Smooth muscle cell (in vitro differentiated cells): Measurements from ENCODE around the gene SEMA5A. TPM values are rescaled to one million over a fixed set of nuclear protein-coding genes. Genes with fewer than 3 reads are reported as not detected.

Experiments
- DNase-seq: peaks from one replicate; lab custom pipeline; 2025; ENCODE audit not compliant: unreplicated experiment; lab: John Stamatoyannopoulos, UW
- H2AFZ ChIP-seq: fragments of 200-600 bp; sonication (generic); 2 replicates; pipeline ENCODE4 v1.6.0; 2016; ENCODE audit warnings: antibody characterized with exemption, low read depth, mild to moderate bottlenecking
- H3F3A ChIP-seq: fragments of 200-600 bp; sonication (generic); 2 replicates; pipeline ENCODE4 v1.6.0; 2017; ENCODE audit warnings: antibody characterized with exemption, low read depth
- H3K27ac ChIP-seq: fragments of 200-600 bp; sonication (generic); 2 replicates; pipeline ENCODE4 v1.5.1; 2016; ENCODE audit warnings: low read depth, mild to moderate bottlenecking
- H3K27me3 ChIP-seq: fragments of 200-600 bp; sonication (generic); 2 replicates; pipeline ENCODE4 v1.6.1; 2016; ENCODE audit warnings: low read depth, mild to moderate bottlenecking
- H3K36me3 ChIP-seq: fragments of 200-600 bp; sonication (generic); 2 replicates; pipeline ENCODE4 v1.5.1; 2016; ENCODE audit warnings: low read depth
- H3K4me1 ChIP-seq: fragments of 200-600 bp; sonication (generic); 2 replicates; pipeline ENCODE4 v1.5.1; 2016; ENCODE audit warnings: low read depth
- H3K4me2 ChIP-seq: fragments of 200-600 bp; sonication (generic); 2 replicates; pipeline ENCODE4 v1.6.0; 2016; ENCODE audit warnings: mild to moderate bottlenecking
- H3K4me3 ChIP-seq: fragments of 200-600 bp; sonication (generic); 2 replicates; pipeline ENCODE4 v1.5.1; 2016; ENCODE audit warnings: mild to moderate bottlenecking
- H3K79me2 ChIP-seq: fragments of 200-600 bp; sonication (generic); 2 replicates; pipeline ENCODE4 v1.6.0; 2016; ENCODE audit warnings: low read depth, mild to moderate bottlenecking
- H3K9ac ChIP-seq: fragments of 200-600 bp; sonication (generic); 2 replicates; pipeline ENCODE4 v1.6.0; 2016; ENCODE audit warnings: low read depth
- H3K9me3 ChIP-seq: fragments of 200-600 bp; sonication (generic); replicated peaks from 2 replicates; pipeline ENCODE4 v1.5.1; 2016; ENCODE audit warnings: low read depth
- H4K20me1 ChIP-seq: fragments of 200-600 bp; sonication (generic); 2 replicates; pipeline ENCODE4 v1.6.0; 2016; ENCODE audit warnings: low read depth
- WGBS: methylation state at CpG from one replicate; pipeline ENCODE4 v1.1.7; 2016; ENCODE audit warnings: low lambda C conversion rate; 5-methylcytosine and 5-hydroxymethylcytosine counted together
- polyA plus RNA-seq: library from polyadenylated mRNA; unstranded; fragments of >200 nt; fragmentation: Nextera tagmentation; extraction: Ambion mirVana; gene quantifications from 2 replicates; pipeline ENCODE4 v1.2.1, GENCODE V29; 2016
- total RNA-seq: library from RNA; depleted of rRNA; stranded (reverse); fragments of >200 nt; gene quantifications from 2 replicates; pipeline ENCODE4 v1.2.3, GENCODE V29; 2014
- TF ChIP-seq, protein P1 (sequence below): fragments of 200-600 bp; sonication (generic); IDR thresholded peaks from 2 replicates; pipeline ENCODE4 v1.5.1; 2017; ENCODE audit warnings: borderline replicate concordance, mild to moderate bottlenecking, antibody characterized with exemption; ENCODE audit not compliant: insufficient read depth, poor library complexity, severe bottlenecking

SEMA5A gene
- total and polyA plus RNA-seq, 2 experiments from 2014 or later = 21.6 to 65.1 TPM

- WGBS = 84% methylated on average over 2 of the region's 2 CpGs
- Histone ChIP-seq H3K4me3 (no peak overlapping the region), H3K9ac (no peak overlapping the region), H3K9me3 (no peaks in the 10 kb centered on the region), H3F3A (no peaks in the 10 kb centered on the region), H4K20me1 (peaks cover 6% of the 10 kb centered on the region), H3K36me3 (no peaks in the 10 kb centered on the region), H3K27me3 (no peaks in the 10 kb centered on the region), H3K79me2 (peaks cover 5% of the 10 kb centered on the region), H3K27ac (peak overlapping the region; percentile 50), H3K4me1 (no peaks in the 10 kb centered on the region), H3K4me2 (no peak overlapping the region), H2AFZ (no peak overlapping the region)
- TF ChIP-seq, protein P1, sequence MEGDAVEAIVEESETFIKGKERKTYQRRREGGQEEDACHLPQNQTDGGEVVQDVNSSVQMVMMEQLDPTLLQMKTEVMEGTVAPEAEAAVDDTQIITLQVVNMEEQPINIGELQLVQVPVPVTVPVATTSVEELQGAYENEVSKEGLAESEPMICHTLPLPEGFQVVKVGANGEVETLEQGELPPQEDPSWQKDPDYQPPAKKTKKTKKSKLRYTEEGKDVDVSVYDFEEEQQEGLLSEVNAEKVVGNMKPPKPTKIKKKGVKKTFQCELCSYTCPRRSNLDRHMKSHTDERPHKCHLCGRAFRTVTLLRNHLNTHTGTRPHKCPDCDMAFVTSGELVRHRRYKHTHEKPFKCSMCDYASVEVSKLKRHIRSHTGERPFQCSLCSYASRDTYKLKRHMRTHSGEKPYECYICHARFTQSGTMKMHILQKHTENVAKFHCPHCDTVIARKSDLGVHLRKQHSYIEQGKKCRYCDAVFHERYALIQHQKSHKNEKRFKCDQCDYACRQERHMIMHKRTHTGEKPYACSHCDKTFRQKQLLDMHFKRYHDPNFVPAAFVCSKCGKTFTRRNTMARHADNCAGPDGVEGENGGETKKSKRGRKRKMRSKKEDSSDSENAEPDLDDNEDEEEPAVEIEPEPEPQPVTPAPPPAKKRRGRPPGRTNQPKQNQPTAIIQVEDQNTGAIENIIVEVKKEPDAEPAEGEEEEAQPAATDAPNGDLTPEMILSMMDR = no peak
- DNase-seq = no peak
These were observed 294.4 kb downstream of the SEMA5A start for GRCh38 chr5:9251379-9251980.

DNA sequence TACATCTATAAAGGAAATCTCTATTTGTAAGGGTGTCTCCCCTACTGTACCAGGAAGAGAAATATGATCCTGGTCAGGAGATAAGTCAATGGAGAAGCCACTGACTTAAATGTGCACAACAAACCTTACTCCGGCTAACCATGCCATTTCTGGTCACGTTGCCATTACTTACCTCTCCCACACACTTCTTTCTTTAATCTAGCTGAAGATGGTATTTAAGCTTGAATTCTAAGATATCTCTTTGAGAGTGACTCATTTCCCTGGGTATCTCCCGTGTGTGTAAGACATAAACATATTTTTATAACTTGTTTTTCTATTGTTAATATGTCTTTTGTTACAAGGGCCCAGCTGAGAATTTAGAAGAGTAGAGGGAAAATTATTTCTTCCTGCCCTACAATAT is 296.6 kb downstream of the SEMA5A start:
- TF ChIP-seq, protein P1 = no peak
- Histone ChIP-seq H2AFZ (no peak overlapping the region), H3K4me1 (no peaks in the 10 kb centered on the region), H3K9ac (no peak overlapping the region), H3K36me3 (no peaks in the 10 kb centered on the region), H3K4me2 (no peak overlapping the region), H3K9me3 (no peaks in the 10 kb centered on the region), H3K27me3 (no peaks in the 10 kb centered on the region), H3F3A (no peaks in the 10 kb centered on the region), H4K20me1 (peaks cover 6% of the 10 kb centered on the region), H3K27ac (no peak overlapping the region), H3K4me3 (no peak overlapping the region), H3K79me2 (peaks cover 5% of the 10 kb centered on the region)
- no peak for DNase-seq
- 60% methylated on average over 3 of the region's 3 CpGs for WGBS

- 53% methylated on average over 3 of the region's 3 CpGs for WGBS
- no peak for DNase-seq
These were observed 300.8 kb downstream of the SEMA5A start for GRCh38 chr5:9245071-9245470.

More at GRCh38 chr5:9245071-9245470, 300.8 kb downstream of the SEMA5A start:
- Histone ChIP-seq H4K20me1 (no peaks in the 10 kb centered on the region), H2AFZ (no peak overlapping the region), H3K9ac (peak overlapping the region; percentile 58), H3K4me2 (peak overlapping the region; percentile 53), H3K27me3 (no peaks in the 10 kb centered on the region), H3K9me3 (no peaks in the 10 kb centered on the region), H3K4me1 (no peaks in the 10 kb centered on the region), H3F3A (no peaks in the 10 kb centered on the region), H3K36me3 (no peaks in the 10 kb centered on the region), H3K27ac (peak overlapping the region; percentile 86), H3K4me3 (no peak overlapping the region), H3K79me2 (no peaks in the 10 kb centered on the region)
- TF ChIP-seq, protein P1 = no peak
